Activated CD4-positive, alpha-beta memory T cell treated with anti-CD3 and anti-CD28 coated beads, Interleukin-2, amount 10 ng/mL, durations not matched to agents 7 days and 5 days (primary cell): ENCODE results near the gene RPS29. TPM values are rescaled to one million over a fixed set of nuclear protein-coding genes. Genes with fewer than 3 reads are reported as not detected.

Experiments
- CTCF ChIA-PET: fragments of 350-600 bp; sonication (Branson Sonifier 250); formaldehyde crosslinking; loops from one replicate; lab custom pipeline; 2021; ENCODE audit warnings: antibody characterized with exemption, inconsistent platforms; lab: Charles Lee
- POLR2A ChIA-PET: fragments of 350-600 bp; sonication (Branson Sonifier 250); formaldehyde crosslinking; loops from one replicate; lab custom pipeline; 2021; ENCODE audit warnings: antibody characterized with exemption; lab: Charles Lee
- DNase-seq: peaks from one replicate; pipeline ENCODE4 v3.0.0-alpha.2; 2020
- H3K27ac Mint-ChIP-seq: one replicate; pipeline ENCODE4 v1.8.0; 2021; ENCODE audit warnings: mild to moderate bottlenecking, mixed read lengths
- H3K27me3 Mint-ChIP-seq: one replicate; pipeline ENCODE4 v1.8.0; 2021; ENCODE audit warnings: mixed read lengths
- H3K36me3 Mint-ChIP-seq: one replicate; pipeline ENCODE4 v1.8.0; 2021; ENCODE audit warnings: low read depth, mixed read lengths
- H3K4me1 Mint-ChIP-seq: one replicate; pipeline ENCODE4 v1.8.0; 2021; ENCODE audit warnings: mixed read lengths
- H3K4me3 Mint-ChIP-seq: one replicate; pipeline ENCODE4 v1.8.0; 2021; ENCODE audit warnings: mild to moderate bottlenecking, mixed read lengths
- H3K9me3 Mint-ChIP-seq: one replicate; pipeline ENCODE4 v1.8.0; 2021; ENCODE audit warnings: mixed read lengths
- total RNA-seq, 2 experiments: library from RNA; stranded (reverse); gene quantifications; one replicate each; pipeline ENCODE4 v1.2.3, GENCODE V29; 2021

Gene RPS29
- total RNA-seq, 2 experiments from 2014 or later = 1,659 to 1,700 TPM

GRCh38 chr14:49541049-49541448 lies 45.1 kb downstream of the RPS29 start:
- Mint-ChIP-seq H3K4me1 (no peaks in the 10 kb centered on the region), H3K36me3 (no peaks in the 10 kb centered on the region), H3K4me3 (no peak overlapping the region), H3K27ac (no peak overlapping the region), H3K9me3 (peaks cover 4% of the 10 kb centered on the region), H3K27me3 (peaks cover 4% of the 10 kb centered on the region)
- POLR2A ChIA-PET = no interaction called here
- CTCF ChIA-PET = no interaction called here
- no peak for DNase-seq

- no peak for DNase-seq
- peaks cover 4% of the 10 kb centered on the region for H3K27me3 Mint-ChIP-seq
- POLR2A ChIA-PET = no interaction called here
- H3K36me3 Mint-ChIP-seq = no peaks in the 10 kb centered on the region
- no peak overlapping the region for H3K27ac Mint-ChIP-seq
- no peak overlapping the region for H3K4me3 Mint-ChIP-seq
- CTCF ChIA-PET = no interaction called here
- no peaks in the 10 kb centered on the region for H3K4me1 Mint-ChIP-seq
- peaks cover 4% of the 10 kb centered on the region for H3K9me3 Mint-ChIP-seq
Measured at GRCh38 chr14:49538852-49539251, 47.3 kb downstream of the RPS29 start.

Other genes starting within 250 kb of the RPS29 start
- 10 to 100 TPM; 48.7 to 53.2 TPM for gene LRR1, start 12.6 kb upstream of the RPS29 start, total RNA-seq
- 100 to 1,000 TPM; 320 to 330 TPM for gene RPL36AL, start 34.2 kb upstream of the RPS29 start, total RNA-seq
- 10 to 100 TPM; 82.7 to 86.5 TPM for gene MGAT2, start 34.4 kb upstream of the RPS29 start, total RNA-seq
- gene DNAAF2, start 48.9 kb upstream of the RPS29 start, total RNA-seq = 1 to 10 TPM; 7.4 to 7.5 TPM
- 10 to 100 TPM; 24.1 to 24.9 TPM for gene POLE2, start 101.8 kb upstream of the RPS29 start, total RNA-seq
- gene KLHDC1, start 106.7 kb upstream of the RPS29 start, total RNA-seq = 1 to 10 TPM; 2.4 to 2.6 TPM
- gene KLHDC2, start 181.8 kb upstream of the RPS29 start, total RNA-seq = 10 to 100 TPM; 34.3 to 34.7 TPM